Esophagus squamous epithelium (tissue), 4 donors: Measurements from ENCODE around the gene SCT.

Experiments
- POLR2A ChIP-seq, 4 donors: fragments of 450-650 bp; IDR thresholded peaks; one replicate each; pipeline ENCODE4 v1.6.1; 2017; ENCODE audit warnings: antibody characterized with exemption in 4 of 4, mild to moderate bottlenecking in 4 of 4, moderate library complexity in 3 of 4
- TF ChIP-seq, protein P1 (sequence below), 6 experiments: fragments of 450-650 bp in 4 of 6; fragments of 200-600 bp in 2 of 6; sonication (generic) in 2 of 6; IDR thresholded peaks; one replicate each; pipeline ENCODE4 v1.5.1; 2016 to 2019; ENCODE audit warnings: antibody characterized with exemption in 6 of 6, mild to moderate bottlenecking in 4 of 6, moderate library complexity in 4 of 6

DNA sequence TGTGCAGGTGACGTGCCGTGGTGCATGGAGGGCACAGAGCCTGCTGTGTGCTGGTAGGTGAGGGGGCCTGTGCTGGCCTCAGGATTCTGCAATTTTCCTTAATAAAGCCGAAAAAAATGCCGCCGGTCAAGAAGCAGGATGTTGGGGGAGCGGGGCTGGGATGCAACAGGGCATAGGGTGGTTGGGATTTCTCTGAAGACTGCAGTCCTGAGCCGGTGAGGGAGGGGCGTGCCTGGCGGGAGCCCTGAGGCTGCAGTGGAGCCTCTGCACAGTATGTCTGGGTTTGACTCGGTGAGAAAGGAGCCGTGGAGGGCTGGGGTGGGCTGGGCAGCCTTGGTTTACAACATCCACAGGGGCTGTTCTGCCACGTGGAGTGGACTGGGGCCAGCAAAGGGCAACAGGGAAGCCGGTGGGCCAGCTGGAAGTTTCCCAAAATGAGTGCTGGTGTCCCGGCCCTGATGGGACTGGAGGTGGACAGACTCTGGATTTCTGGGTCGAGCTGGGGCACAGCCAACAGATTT is 3.6 kb downstream of the SCT start:
- TF ChIP-seq, protein P1, sequence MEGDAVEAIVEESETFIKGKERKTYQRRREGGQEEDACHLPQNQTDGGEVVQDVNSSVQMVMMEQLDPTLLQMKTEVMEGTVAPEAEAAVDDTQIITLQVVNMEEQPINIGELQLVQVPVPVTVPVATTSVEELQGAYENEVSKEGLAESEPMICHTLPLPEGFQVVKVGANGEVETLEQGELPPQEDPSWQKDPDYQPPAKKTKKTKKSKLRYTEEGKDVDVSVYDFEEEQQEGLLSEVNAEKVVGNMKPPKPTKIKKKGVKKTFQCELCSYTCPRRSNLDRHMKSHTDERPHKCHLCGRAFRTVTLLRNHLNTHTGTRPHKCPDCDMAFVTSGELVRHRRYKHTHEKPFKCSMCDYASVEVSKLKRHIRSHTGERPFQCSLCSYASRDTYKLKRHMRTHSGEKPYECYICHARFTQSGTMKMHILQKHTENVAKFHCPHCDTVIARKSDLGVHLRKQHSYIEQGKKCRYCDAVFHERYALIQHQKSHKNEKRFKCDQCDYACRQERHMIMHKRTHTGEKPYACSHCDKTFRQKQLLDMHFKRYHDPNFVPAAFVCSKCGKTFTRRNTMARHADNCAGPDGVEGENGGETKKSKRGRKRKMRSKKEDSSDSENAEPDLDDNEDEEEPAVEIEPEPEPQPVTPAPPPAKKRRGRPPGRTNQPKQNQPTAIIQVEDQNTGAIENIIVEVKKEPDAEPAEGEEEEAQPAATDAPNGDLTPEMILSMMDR (IDR thresholded peaks at IDR 0.05), result no peak
- TF ChIP-seq POLR2A (IDR thresholded peaks at IDR 0.05), result no peak
